ENCODE data around the gene PPP1R8.

GRCh38 chr1:27879374-27880082 is 48.9 kb downstream of the PPP1R8 start:
- no peak for TF ChIP-seq CTCF (IDR thresholded peaks at IDR 0.05)
- TF ChIP-seq POLR2A (IDR thresholded peaks at IDR 0.05), result no peak

Measured in adrenal gland (tissue), 5 donors.